PC-3 (cell line): ENCODE measurements around the gene BCKDHB. TPM values are rescaled to one million over a fixed set of nuclear protein-coding genes. Genes with fewer than 3 reads are reported as not detected.
"Not testable (repeated sequence)": the region's sequence is repeated elsewhere in the genome, so short reads cannot be mapped to it uniquely, and the experiment has no call there.

ENCODE experiments used
- ATAC-seq: fragments of 200-7000 bp; cut with Tn5 transposase; 2 replicates; pipeline ENCODE4 v1.9.1; 2020; ENCODE audit warnings: mild to moderate bottlenecking, moderate library complexity
- BruUV-seq: library from RNA; stranded (reverse); fragments of 400-500 nt; replicated peaks from 2 replicates; lab custom pipeline; 2021; lab: Mats Ljungman, UMichigan
- CTCF ChIA-PET: fragments of 300-600 bp; sonication (Branson Sonifier 250); formaldehyde crosslinking; loops from one replicate; lab custom pipeline; 2022; ENCODE audit warnings: antibody characterized with exemption; lab: Charles Lee
- POLR2A ChIA-PET: fragments of 300-600 bp; sonication (Branson Sonifier 250); formaldehyde crosslinking; loops from one replicate; lab custom pipeline; 2022; ENCODE audit warnings: antibody characterized with exemption; ENCODE audit not compliant: unreplicated experiment; lab: Charles Lee
- DNase-seq: peaks from one replicate; pipeline ENCODE4 v3.0.0-alpha.2; 2015
- H2AFZ ChIP-seq: fragments of 300-600 bp; sonication (generic); 2 replicates; pipeline ENCODE4 v1.6.0; 2016; ENCODE audit warnings: antibody characterized with exemption, low read length
- H3F3A ChIP-seq: fragments of 300-600 bp; sonication (generic); one replicate; pipeline ENCODE4 v1.6.0; 2017; ENCODE audit warnings: antibody characterized with exemption, low read length, control low read depth, mild to moderate bottlenecking; ENCODE audit not compliant: unreplicated experiment
- H3K27ac ChIP-seq: fragments of 300-600 bp; sonication (generic); 2 replicates; pipeline ENCODE4 v1.5.1; 2016; ENCODE audit warnings: mild to moderate bottlenecking, low read length
- H3K27me3 ChIP-seq: fragments of 300-600 bp; sonication (generic); 2 replicates; pipeline ENCODE4 v1.6.1; 2016; ENCODE audit warnings: low read length, mixed read lengths
- H3K36me3 ChIP-seq: fragments of 300-600 bp; sonication (generic); 2 replicates; pipeline ENCODE4 v1.6.1; 2016; ENCODE audit warnings: low read depth, mixed run types, low read length, mixed read lengths
- H3K4me1 ChIP-seq: fragments of 300-600 bp; sonication (generic); 2 replicates; pipeline ENCODE4 v1.5.1; 2016; ENCODE audit warnings: low read length; ENCODE audit not compliant: insufficient read depth
- H3K4me2 ChIP-seq: fragments of 300-600 bp; sonication (generic); 2 replicates; pipeline ENCODE4 v1.6.0; 2016; ENCODE audit warnings: low read length
- H3K4me3 ChIP-seq: fragments of 300-600 bp; sonication (generic); 2 replicates; pipeline ENCODE4 v1.5.1; 2016; ENCODE audit warnings: mild to moderate bottlenecking, low read length, mixed read lengths
- H3K79me2 ChIP-seq: fragments of 300-600 bp; sonication (generic); 2 replicates; pipeline ENCODE4 v1.6.1; 2017; ENCODE audit warnings: low read length, mixed read lengths
- H3K9ac ChIP-seq: fragments of 300-600 bp; sonication (generic); 2 replicates; pipeline ENCODE4 v1.6.0; 2016; ENCODE audit warnings: mild to moderate bottlenecking, low read length
- H3K9me2 ChIP-seq: fragments of 300-600 bp; sonication (generic); replicated peaks from 2 replicates; pipeline ENCODE4 v1.6.1; 2016; ENCODE audit warnings: mixed run types, low read length, mixed read lengths
- H3K9me3 ChIP-seq: fragments of 300-600 bp; sonication (generic); 2 replicates; pipeline ENCODE4 v1.6.1; 2016; ENCODE audit warnings: low read length, mixed read lengths
- H4K20me1 ChIP-seq: fragments of 300-600 bp; sonication (generic); 2 replicates; pipeline ENCODE4 v1.6.1; 2016; ENCODE audit warnings: low read length, mixed read lengths
- CTCF ChIP-seq: fragments of 300-600 bp; sonication (generic); conservative IDR thresholded peaks from 2 replicates; pipeline ENCODE4 v1.5.1; 2017; ENCODE audit warnings: antibody characterized with exemption, low read depth, mild to moderate bottlenecking, low read length
- EZH2 ChIP-seq: fragments of 300-600 bp; sonication (generic); IDR thresholded peaks from one replicate; pipeline ENCODE4 v1.6.1; 2017; ENCODE audit warnings: antibody characterized with exemption, mild to moderate bottlenecking, low read length; ENCODE audit not compliant: unreplicated experiment
- EZH2phosphoT487 ChIP-seq: fragments of 300-600 bp; sonication (generic); IDR thresholded peaks from 2 replicates; pipeline ENCODE4 v1.6.1; 2018; ENCODE audit warnings: mild to moderate bottlenecking, antibody characterized with exemption, low read length, borderline replicate concordance
- intact Hi-C: fragments of 100-400 bp; cut with micrococcal nuclease; formaldehyde crosslinking; loops from 2 replicates; pipeline ENCODE4 v1.9.0; 2023
- total RNA-seq: library from RNA; depleted of rRNA; stranded (reverse); fragments of >200 nt; gene quantifications from 2 replicates; pipeline ENCODE4 v1.2.3, GENCODE V29; 2014

The BCKDHB gene
- total RNA-seq, 1 experiment from 2014 or later: 9.9 TPM

DNA sequence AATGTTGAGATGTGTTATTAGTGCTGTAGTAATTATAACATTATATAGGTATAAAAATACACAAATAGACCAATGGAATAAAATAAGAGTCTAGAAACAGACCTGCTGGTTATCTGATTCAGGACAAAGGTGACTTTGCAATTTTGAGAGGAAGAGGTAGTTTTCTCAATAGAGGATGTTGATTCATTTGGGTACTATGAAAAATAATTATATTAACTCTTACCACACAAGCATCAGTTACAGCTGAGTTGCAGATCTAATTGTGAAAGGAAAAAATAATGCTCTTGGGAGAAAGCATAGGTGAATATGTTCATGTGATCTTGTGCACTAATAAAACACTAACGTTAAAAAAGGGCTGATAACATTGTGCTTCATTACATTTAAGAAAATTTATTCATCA is 103.0 kb downstream of the BCKDHB start:
- Histone ChIP-seq H3K27me3 (no peaks in the 10 kb centered on the region), H4K20me1 (no peaks in the 10 kb centered on the region), H3K27ac (no peak overlapping the region), H3K9ac (no peak overlapping the region), H3K36me3 (no peaks in the 10 kb centered on the region), H3K4me2 (no peak overlapping the region), H2AFZ (no peak overlapping the region), H3K9me2 (no peaks in the 10 kb centered on the region), H3K79me2 (no peaks in the 10 kb centered on the region), H3K4me1 (0 out of 2 replicates have a peak, but pooled peaks cover 7% of the 10 kb centered on the region), H3F3A (no peaks in the 10 kb centered on the region), H3K9me3 (no peaks in the 10 kb centered on the region), H3K4me3 (no peak overlapping the region)
- ATAC-seq (no peak), DNase-seq (no peak)
- BruUV-seq: no TSS peak
- POLR2A ChIA-PET: no interaction called here
- intact Hi-C loops: no loop called here
- TF ChIP-seq CTCF (no peak), EZH2phosphoT487 (no peak), EZH2 (no peak)
- CTCF ChIA-PET: no interaction called here

DNA sequence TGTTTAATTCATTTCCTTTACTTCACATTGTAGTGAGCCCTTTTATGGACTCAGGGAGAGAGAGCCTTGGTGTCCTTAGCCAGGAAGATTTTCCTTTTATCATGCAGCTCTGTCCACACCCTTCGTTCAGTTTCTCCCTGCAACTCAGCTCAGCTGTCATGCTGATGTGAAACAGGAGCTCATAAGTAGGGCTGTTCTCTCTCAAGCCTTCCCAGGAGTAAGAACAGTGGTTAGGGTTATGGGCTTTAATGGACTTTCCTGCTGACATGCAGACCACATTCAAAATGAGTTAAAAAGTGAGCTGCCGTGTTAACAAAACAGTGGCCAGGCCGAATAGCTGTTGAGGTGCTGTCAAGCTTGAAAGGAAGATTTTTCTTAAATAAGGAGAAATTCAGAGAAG is 104.1 kb downstream of the BCKDHB start:
- intact Hi-C loops: loop anchor here (5.0 to 10.0 kb wide), 3 partner anchors 127 to 517 kb away; no protein-coding TSS in a partner anchor
- DNase-seq: no peak
- H3K9me3 ChIP-seq: no peaks in the 10 kb centered on the region
- no peaks in the 10 kb centered on the region for H3K36me3 ChIP-seq
- no peaks in the 10 kb centered on the region for H3K79me2 ChIP-seq
- no peak overlapping the region for H3K9ac ChIP-seq
- ChIA-PET POLR2A (no interaction called here), CTCF (no interaction called here)
- no peak overlapping the region for H3K4me3 ChIP-seq
- no peaks in the 10 kb centered on the region for H3K27me3 ChIP-seq
- no peaks in the 10 kb centered on the region for H4K20me1 ChIP-seq
- H3K27ac ChIP-seq: no peak overlapping the region
- no peak for ATAC-seq
- no peaks in the 10 kb centered on the region for H3F3A ChIP-seq
- H3K4me1 ChIP-seq: 0 out of 2 replicates have a peak, but pooled peaks cover 7% of the 10 kb centered on the region
- no peak overlapping the region for H2AFZ ChIP-seq
- TF ChIP-seq CTCF: no peak
- TF ChIP-seq EZH2phosphoT487: no peak
- TF ChIP-seq EZH2: no peak
- H3K9me2 ChIP-seq: no peaks in the 10 kb centered on the region
- no peak overlapping the region for H3K4me2 ChIP-seq
- no TSS peak for BruUV-seq

- Histone ChIP-seq H3K4me3 (no peak overlapping the region), H3K4me1 (0 out of 2 replicates have a peak, but pooled peaks cover 7% of the 10 kb centered on the region), H3K9ac (no peak overlapping the region), H3K36me3 (no peaks in the 10 kb centered on the region), H3K27me3 (no peaks in the 10 kb centered on the region), H3K9me3 (no peaks in the 10 kb centered on the region), H3K4me2 (no peak overlapping the region), H4K20me1 (no peaks in the 10 kb centered on the region), H3K27ac (no peak overlapping the region), H3F3A (no peaks in the 10 kb centered on the region), H2AFZ (no peak overlapping the region), H3K79me2 (no peaks in the 10 kb centered on the region), H3K9me2 (no peaks in the 10 kb centered on the region)
- no TSS peak for BruUV-seq
- DNase-seq (no peak), ATAC-seq (no peak)
- intact Hi-C loops: loop anchor here (5.0 to 10.0 kb wide), 3 partner anchors 126 to 516 kb away; no protein-coding TSS in a partner anchor
- ChIA-PET CTCF (no interaction called here), POLR2A (no interaction called here)
- TF ChIP-seq CTCF: no peak
- no peak for TF ChIP-seq EZH2
- no peak for TF ChIP-seq EZH2phosphoT487
Observed at GRCh38 chr6:80211286-80211685, 104.8 kb downstream of the BCKDHB start.

- H3K9ac ChIP-seq, H3K27me3 ChIP-seq, CTCF ChIA-PET, BruUV-seq, ATAC-seq, H3K4me1 ChIP-seq, H3K27ac ChIP-seq, DNase-seq, H3K9me3 ChIP-seq, H3K9me2 ChIP-seq, H3K4me2 ChIP-seq, H2AFZ ChIP-seq, H3K4me3 ChIP-seq, H3K36me3 ChIP-seq, POLR2A ChIA-PET, H3F3A ChIP-seq, H3K79me2 ChIP-seq, H4K20me1 ChIP-seq: not testable (repeated sequence)
- intact Hi-C loops: loop anchor here (5.0 to 10.0 kb wide), 3 partner anchors 125 to 515 kb away; no protein-coding TSS in a partner anchor
Observed at GRCh38 chr6:80211890-80212289, 105.4 kb downstream of the BCKDHB start.
